GM19397 (cell line): ENCODE data around the gene PLP1.

Experiments
- ATAC-seq: cut with Tn5 transposase; IDR thresholded peaks from one replicate; pipeline ENCODE4 v1.9.1; 2021; ENCODE audit warnings: mild to moderate bottlenecking, moderate library complexity; ENCODE audit not compliant: unreplicated experiment

Gene PLP1

DNA sequence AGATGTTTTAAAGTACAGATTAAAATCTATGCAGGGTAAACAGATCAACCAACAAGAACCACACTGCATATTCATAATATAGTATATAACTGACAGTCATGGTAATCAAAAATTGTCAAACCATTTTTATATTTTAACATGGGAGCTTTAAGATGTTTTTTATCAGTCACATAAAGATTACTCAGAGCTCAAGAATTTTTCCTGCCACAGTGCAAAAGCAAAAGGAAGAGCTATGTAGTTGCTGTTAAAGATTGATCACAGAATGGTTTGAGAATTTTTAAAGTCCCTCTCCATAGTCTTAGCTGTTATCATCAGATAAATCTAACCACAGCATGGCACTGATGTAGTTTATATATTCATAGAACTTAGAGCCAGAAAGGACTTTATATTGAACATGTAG, 47.0 kb downstream of the PLP1 start:
- no peak for ATAC-seq

DNA sequence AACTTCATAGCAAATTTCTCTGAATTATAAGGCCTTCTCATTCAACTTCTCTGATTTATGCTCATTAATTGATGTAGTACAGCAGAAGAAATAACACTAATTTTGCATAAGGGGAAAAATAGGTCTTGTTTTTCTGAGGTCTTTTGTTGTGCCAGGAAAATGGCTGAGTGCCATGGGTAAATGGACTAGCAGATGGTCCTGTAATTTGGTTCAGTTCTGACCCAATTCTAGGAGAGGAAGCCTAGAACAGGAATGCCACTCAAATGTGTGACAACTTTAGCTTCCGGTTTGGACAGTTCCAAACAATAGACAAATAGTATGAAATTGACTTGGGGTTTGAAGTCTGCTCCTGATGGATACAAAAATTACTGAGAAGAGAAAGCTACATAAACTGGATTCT, 49.2 kb downstream of the PLP1 start:
- ATAC-seq = no peak

DNA sequence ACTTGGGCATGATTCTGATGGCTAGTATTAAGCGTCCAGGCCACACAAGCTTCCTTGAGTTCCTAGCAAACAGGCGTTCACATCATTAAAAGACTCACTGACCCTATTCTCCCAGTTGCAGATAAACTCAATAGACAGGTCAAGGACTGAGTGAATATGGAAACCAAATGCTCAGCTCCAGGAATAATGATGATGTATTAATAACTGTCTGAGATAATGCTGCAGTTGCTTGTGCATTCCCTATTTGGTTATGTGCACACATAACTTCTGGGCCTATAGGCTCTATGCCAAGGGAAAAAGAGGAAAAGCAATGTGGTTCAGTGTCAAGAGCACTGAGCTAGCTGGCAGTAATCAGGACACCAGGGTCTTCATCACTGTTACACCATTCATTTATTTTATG, 51.9 kb downstream of the PLP1 start:
- no peak for ATAC-seq

DNA sequence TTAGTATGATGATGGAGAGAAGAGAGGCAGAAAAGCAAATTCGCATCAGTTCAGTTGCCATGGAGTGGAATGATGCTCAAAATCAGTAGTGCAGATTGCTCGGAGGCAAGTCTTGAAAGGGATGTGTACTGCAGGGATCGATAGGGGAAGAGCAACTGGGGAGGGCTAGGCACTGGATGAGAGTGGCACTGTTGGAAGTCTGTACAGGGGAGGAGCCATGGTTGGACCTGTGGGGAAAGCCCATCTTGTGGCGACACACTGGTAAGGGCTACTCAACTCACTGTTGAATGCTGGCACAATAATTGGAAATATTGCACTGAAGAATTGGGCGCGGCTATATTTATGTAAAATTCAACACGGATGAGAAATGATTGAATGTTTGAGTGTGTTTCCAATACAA, 54.2 kb downstream of the PLP1 start:
- no peak for ATAC-seq

DNA sequence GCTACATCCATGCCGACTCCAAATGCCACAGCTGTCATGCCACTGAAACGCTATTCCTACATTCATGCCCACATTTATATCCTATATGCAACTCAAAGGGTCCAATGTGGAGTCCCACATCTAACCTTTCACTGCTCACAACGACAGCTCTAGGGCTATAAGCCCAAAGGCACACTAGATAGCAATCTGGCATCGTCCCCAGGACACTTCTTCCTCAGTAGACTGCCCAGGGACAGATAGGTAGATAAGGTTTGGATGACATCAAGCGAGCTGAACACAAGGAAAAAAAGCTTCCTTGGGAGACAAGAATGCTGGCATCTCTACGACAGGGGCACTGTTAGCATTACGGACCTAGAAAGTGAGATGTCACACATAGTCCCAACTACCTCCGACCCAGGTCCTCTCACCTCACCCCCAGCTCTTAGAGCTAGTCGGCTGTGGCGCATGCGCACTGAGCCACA, 54.7 kb downstream of the PLP1 start:
- peak; percentile 16 for ATAC-seq

DNA sequence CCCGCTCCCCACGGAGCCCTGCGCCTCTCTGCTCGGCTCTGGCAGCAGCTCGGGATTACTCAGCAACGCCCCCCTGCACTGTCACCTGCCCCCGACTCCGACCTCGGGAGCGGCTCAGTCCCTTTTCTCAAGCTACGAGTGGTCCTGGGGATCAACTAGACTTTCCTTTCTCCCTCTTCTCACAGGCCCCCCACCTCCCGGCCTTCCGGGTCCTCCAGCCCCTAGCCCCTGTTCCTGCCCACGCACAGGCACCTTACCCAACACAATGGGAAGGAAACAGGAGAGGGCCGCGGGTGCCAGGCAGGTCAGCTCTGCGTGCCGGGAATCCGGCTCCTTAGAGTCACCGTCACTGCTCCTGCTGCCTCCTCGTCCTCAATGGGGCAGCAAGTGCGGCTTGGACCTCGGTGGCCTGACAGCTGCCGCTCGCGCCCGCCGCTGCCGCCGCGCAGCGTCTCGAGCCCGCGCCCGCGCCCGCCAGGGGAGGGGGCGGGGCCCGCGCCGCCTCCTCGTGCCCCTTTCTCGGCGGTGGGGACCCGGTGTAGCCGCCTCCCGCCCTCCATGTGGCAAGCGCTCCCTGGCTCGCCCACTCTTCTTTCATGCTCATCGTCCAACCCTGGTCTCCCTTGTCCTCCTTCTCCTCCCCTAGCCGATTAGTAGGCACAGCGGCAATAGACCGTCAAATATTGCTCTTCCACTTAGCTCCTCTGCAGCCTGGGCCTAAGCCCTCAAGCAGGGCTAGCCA, 55.3 kb downstream of the PLP1 start, which contains the start of gene RAB9B:
RAB9B (minus strand) TSS at position 455 of the 742 bp plus-strand sequence. CDS start 6,473 bp downstream, outside the sequence.
- ATAC-seq = peak; percentile 91

DNA sequence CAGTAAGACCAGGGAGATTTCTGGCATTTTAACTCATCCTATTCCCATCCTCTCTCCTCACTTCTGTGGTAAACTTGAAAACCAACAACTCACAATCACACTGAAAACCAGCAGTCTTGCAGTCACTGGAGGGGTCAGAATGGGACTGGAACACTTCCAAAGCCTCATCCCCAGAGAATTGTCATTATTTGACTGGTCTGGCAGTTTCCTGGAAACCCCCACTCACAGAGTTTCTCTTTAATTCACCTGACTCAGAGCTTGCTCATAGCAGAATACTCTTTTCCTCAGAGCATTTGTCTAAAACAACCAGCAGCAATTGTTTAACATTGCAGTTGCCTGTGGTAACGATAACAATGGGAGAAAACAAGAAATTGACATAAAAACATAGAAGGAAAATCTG, 62.8 kb downstream of the PLP1 start:
- no peak for ATAC-seq
